ENCODE data around the gene FOXP1.

DNA sequence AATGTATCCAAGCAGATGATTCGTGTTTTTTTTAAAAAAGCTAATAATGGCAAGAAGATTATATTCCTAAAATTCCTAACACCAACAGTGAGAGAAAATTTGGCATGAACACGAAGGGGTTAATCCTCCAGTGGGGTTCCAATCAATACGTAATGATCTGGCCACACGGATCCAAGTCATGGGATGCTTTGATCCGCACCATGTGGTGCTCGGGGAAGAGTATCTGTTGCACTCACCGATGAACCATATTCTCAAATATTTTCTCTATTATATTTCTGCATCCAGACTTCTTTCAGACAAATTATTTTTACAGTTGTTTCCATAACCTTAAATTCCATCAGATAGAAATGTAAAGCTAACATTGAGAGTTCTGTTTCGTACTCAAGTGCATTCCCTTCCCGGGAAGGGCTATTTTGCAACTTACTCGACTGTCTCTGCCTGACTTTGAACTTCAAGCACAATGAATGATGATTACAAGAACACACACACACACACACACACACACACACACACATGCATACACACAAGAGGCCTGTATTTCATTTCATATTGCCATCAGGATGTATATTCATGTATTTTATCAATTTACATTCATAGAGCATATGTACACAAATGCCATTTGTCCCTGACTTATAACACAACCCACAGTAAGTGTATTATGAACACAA lies 567.2 kb downstream of the FOXP1 start:
- TF ChIP-seq, protein P1, sequence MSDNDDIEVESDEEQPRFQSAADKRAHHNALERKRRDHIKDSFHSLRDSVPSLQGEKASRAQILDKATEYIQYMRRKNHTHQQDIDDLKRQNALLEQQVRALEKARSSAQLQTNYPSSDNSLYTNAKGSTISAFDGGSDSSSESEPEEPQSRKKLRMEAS (IDR thresholded peaks at IDR 0.05), result no peak
- TF ChIP-seq, protein P2, sequence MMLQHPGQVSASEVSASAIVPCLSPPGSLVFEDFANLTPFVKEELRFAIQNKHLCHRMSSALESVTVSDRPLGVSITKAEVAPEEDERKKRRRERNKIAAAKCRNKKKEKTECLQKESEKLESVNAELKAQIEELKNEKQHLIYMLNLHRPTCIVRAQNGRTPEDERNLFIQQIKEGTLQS (IDR thresholded peaks at IDR 0.05), result no peak
- TF ChIP-seq, protein P3, sequence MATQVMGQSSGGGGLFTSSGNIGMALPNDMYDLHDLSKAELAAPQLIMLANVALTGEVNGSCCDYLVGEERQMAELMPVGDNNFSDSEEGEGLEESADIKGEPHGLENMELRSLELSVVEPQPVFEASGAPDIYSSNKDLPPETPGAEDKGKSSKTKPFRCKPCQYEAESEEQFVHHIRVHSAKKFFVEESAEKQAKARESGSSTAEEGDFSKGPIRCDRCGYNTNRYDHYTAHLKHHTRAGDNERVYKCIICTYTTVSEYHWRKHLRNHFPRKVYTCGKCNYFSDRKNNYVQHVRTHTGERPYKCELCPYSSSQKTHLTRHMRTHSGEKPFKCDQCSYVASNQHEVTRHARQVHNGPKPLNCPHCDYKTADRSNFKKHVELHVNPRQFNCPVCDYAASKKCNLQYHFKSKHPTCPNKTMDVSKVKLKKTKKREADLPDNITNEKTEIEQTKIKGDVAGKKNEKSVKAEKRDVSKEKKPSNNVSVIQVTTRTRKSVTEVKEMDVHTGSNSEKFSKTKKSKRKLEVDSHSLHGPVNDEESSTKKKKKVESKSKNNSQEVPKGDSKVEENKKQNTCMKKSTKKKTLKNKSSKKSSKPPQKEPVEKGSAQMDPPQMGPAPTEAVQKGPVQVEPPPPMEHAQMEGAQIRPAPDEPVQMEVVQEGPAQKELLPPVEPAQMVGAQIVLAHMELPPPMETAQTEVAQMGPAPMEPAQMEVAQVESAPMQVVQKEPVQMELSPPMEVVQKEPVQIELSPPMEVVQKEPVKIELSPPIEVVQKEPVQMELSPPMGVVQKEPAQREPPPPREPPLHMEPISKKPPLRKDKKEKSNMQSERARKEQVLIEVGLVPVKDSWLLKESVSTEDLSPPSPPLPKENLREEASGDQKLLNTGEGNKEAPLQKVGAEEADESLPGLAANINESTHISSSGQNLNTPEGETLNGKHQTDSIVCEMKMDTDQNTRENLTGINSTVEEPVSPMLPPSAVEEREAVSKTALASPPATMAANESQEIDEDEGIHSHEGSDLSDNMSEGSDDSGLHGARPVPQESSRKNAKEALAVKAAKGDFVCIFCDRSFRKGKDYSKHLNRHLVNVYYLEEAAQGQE (IDR thresholded peaks at IDR 0.05), result no peak
- TF ChIP-seq HNF4G (IDR thresholded peaks at IDR 0.05), result no peak
- TF ChIP-seq, protein P4, sequence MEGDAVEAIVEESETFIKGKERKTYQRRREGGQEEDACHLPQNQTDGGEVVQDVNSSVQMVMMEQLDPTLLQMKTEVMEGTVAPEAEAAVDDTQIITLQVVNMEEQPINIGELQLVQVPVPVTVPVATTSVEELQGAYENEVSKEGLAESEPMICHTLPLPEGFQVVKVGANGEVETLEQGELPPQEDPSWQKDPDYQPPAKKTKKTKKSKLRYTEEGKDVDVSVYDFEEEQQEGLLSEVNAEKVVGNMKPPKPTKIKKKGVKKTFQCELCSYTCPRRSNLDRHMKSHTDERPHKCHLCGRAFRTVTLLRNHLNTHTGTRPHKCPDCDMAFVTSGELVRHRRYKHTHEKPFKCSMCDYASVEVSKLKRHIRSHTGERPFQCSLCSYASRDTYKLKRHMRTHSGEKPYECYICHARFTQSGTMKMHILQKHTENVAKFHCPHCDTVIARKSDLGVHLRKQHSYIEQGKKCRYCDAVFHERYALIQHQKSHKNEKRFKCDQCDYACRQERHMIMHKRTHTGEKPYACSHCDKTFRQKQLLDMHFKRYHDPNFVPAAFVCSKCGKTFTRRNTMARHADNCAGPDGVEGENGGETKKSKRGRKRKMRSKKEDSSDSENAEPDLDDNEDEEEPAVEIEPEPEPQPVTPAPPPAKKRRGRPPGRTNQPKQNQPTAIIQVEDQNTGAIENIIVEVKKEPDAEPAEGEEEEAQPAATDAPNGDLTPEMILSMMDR (IDR thresholded peaks at IDR 0.05; ENCODE audit: low read depth, low read length, missing input control), result no peak
